EL (cell line): ENCODE data around the gene PSMC1.
A peak's percentile ranks its signal among the peaks of the same experiment; 100 is the strongest.

Source experiments
- DNase-seq: peaks from one replicate; pipeline ENCODE4 v3.0.0-alpha.2; 2016

PSMC1 gene

GRCh38 chr14:90276646-90277367 lies 20.5 kb downstream of the PSMC1 start:
- peak; percentile 31 for DNase-seq

- DNase-seq = no peak
These were observed 21.3 kb downstream of the PSMC1 start for GRCh38 chr14:90277581-90278198.

- DNase-seq = no peak
These were observed 22.1 kb downstream of the PSMC1 start for GRCh38 chr14:90278199-90279175.

- DNase-seq = no peak
These were observed 23.7 kb downstream of the PSMC1 start for GRCh38 chr14:90280096-90280495.

GRCh38 chr14:90281261-90281660 lies 24.9 kb downstream of the PSMC1 start:
- DNase-seq = peak; percentile 88

GRCh38 chr14:90281756-90282155 lies 25.4 kb downstream of the PSMC1 start:
- peak; percentile 35 for DNase-seq

- no peak for DNase-seq
These were observed 31.4 kb downstream of the PSMC1 start for GRCh38 chr14:90287791-90288190.

GRCh38 chr14:90288651-90289355 lies 32.5 kb downstream of the PSMC1 start:
- DNase-seq = no peak

- DNase-seq = no peak
These were observed 34.1 kb downstream of the PSMC1 start for GRCh38 chr14:90290337-90291011.

- DNase-seq = peak; percentile 65
These were observed 35.3 kb downstream of the PSMC1 start for GRCh38 chr14:90291699-90292098.

GRCh38 chr14:90293766-90294730 lies 37.7 kb downstream of the PSMC1 start:
- no peak for DNase-seq

GRCh38 chr14:90294872-90295271 lies 38.5 kb downstream of the PSMC1 start:
- DNase-seq = no peak

GRCh38 chr14:90295870-90296516 lies 39.6 kb downstream of the PSMC1 start:
- no peak for DNase-seq

GRCh38 chr14:90296641-90297040 lies 40.3 kb downstream of the PSMC1 start:
- DNase-seq = no peak

- DNase-seq = no peak
These were observed 41.7 kb downstream of the PSMC1 start for GRCh38 chr14:90297876-90298629.

- DNase-seq = no peak
These were observed 43.1 kb downstream of the PSMC1 start for GRCh38 chr14:90299408-90299807.

GRCh38 chr14:90300611-90301047 lies 44.3 kb downstream of the PSMC1 start:
- no peak for DNase-seq

- no peak for DNase-seq
These were observed 44.8 kb downstream of the PSMC1 start for GRCh38 chr14:90301122-90301521.

GRCh38 chr14:90301668-90302090 lies 45.3 kb downstream of the PSMC1 start:
- DNase-seq = peak; percentile 50
